GM21447 (cell line): ENCODE results near the gene KLK4.

Experiments
- ATAC-seq: cut with Tn5 transposase; IDR thresholded peaks from one replicate; pipeline ENCODE4 v1.9.1; 2021; ENCODE audit not compliant: unreplicated experiment

The KLK4 gene

GRCh38 chr19:50911206-50912101, at the start of gene KLK4:
KLK4 (minus strand) TSS chr19:50911395; CDS start chr19:50910738, 657 bp downstream.
- no peak for ATAC-seq

GRCh38 chr19:50959731-50960500, 48.7 kb upstream of the KLK4 start:
- no peak for ATAC-seq

- no peak for ATAC-seq
These were observed 46.4 kb upstream of the KLK4 start for GRCh38 chr19:50957587-50957986.

GRCh38 chr19:50952910-50953309, 41.7 kb upstream of the KLK4 start, which contains the start of gene KLK5:
KLK5 (minus strand) TSS chr19:50953038; CDS start chr19:50952657, 381 bp downstream.
- ATAC-seq = no peak

GRCh38 chr19:50949861-50950260, 38.7 kb upstream of the KLK4 start:
- no peak for ATAC-seq

- ATAC-seq = no peak
These were observed 35.9 kb upstream of the KLK4 start for GRCh38 chr19:50947123-50947522.

- no peak for ATAC-seq
These were observed 33.6 kb upstream of the KLK4 start for GRCh38 chr19:50944795-50945194.

GRCh38 chr19:50943074-50943828, 32.1 kb upstream of the KLK4 start:
- ATAC-seq = no peak

GRCh38 chr19:50939596-50939995, 28.4 kb upstream of the KLK4 start:
- ATAC-seq = no peak

GRCh38 chr19:50933640-50934039, 22.4 kb upstream of the KLK4 start:
- ATAC-seq = no peak

- ATAC-seq = no peak
These were observed 21.5 kb upstream of the KLK4 start for GRCh38 chr19:50932690-50933083.

- no peak for ATAC-seq
These were observed 21.0 kb upstream of the KLK4 start for GRCh38 chr19:50932018-50932689.

- no peak for ATAC-seq
These were observed 19.8 kb upstream of the KLK4 start for GRCh38 chr19:50931023-50931422.

GRCh38 chr19:50928831-50929230, 17.6 kb upstream of the KLK4 start:
- no peak for ATAC-seq

GRCh38 chr19:50926144-50926543, 14.9 kb upstream of the KLK4 start:
- ATAC-seq = no peak

- no peak for ATAC-seq
These were observed 14.5 kb upstream of the KLK4 start for GRCh38 chr19:50925734-50926133.

- ATAC-seq = no peak
These were observed 13.4 kb upstream of the KLK4 start for GRCh38 chr19:50924586-50924985.

- peak; percentile 63 for ATAC-seq
These were observed 11.2 kb upstream of the KLK4 start for GRCh38 chr19:50922317-50922853.

- ATAC-seq = peak; percentile 32
These were observed 10.5 kb upstream of the KLK4 start for GRCh38 chr19:50921426-50922316.
